GM23248 (cell line): ENCODE data around the gene PCDHA1.

Experiments used
- EZH2 ChIP-seq: fragments of 200-600 bp; sonication (generic); IDR thresholded peaks from 2 replicates; pipeline ENCODE4 v1.6.1; 2018; ENCODE audit warnings: antibody characterized with exemption, mild to moderate bottlenecking; ENCODE audit not compliant: insufficient read depth, poor library complexity, severe bottlenecking
- EZH2phosphoT487 ChIP-seq: fragments of 200-600 bp; sonication (generic); IDR thresholded peaks from 2 replicates; pipeline ENCODE4 v1.6.1; 2018; ENCODE audit warnings: antibody characterized with exemption, moderate library complexity, mild to moderate bottlenecking, low read depth; ENCODE audit not compliant: insufficient read depth

- no peak for TF ChIP-seq EZH2phosphoT487
- TF ChIP-seq EZH2 = no peak
Measured at GRCh38 chr5:140989254-140990020, 203.5 kb downstream of the PCDHA1 start.
